ENCODE results near the gene DUSP5.

GRCh38 chr10:110487411-110488331 is 10.0 kb upstream of the DUSP5 start:
- TF ChIP-seq CTCF (IDR thresholded peaks at IDR 0.05) (no peak), POLR2A (IDR thresholded peaks at IDR 0.05) (no peak)

All from uterus (tissue), 2 donors.